ENCODE measurements around the gene OS9.

The OS9 gene

DNA sequence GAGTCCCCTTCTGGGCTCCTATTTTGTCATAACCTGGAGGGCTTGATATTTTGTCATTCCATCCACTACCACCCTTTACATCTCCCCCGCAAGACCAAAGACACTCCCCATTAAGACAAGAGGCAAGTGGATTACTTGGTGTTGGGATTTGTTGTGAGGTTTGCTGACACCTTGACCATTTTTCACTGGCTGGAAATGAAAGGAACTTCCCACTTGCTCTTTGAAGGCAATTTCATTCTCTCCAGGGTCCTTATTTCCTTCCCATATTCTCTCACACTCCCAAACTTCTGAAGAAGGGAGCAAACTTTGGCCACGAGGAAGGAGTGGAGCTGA, 29.7 kb downstream of the OS9 start:
- no peak for DNase-seq (ENCODE audit: low spot score)

- peak; percentile 12 for DNase-seq (ENCODE audit: low spot score)
These were observed 30.3 kb downstream of the OS9 start for GRCh38 chr12:57724003-57724935.

DNA sequence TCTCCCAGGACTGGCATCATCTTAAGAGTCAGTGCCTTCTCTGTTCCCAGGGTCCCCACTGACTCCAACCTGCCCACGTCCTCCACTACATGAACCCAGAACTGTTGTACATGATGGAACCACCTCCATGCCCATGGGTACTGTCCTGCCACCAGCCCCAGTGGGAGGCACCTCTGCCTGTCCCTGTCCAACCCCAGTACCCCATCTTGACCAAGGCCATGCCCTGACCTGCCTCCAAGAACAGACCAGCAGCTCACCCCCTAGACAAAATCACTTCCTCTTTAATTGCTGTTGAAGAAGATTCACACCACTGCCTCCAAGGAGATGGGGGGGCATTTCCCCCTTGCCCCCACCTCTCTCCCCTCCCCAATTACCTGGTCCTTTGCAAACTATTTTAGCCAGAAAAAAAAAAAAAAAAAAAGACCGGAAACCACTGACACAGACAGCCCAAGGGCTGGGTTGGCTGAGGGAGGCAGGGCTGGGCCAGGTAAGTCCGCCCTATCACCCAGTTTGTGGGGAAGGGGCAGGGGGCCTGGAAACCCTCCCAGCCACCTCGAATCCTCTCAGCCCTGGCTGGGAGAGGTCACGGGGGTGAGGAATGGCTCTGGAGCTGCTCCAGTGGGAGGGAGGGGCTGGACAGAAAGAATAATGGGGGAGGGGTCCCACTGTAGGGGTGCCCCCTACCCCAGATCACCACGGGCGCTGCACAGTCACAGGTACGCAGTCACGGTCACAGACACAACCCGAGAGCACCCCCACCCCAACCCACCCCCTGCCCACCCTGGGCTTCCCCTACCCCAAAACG, 31.2 kb downstream of the OS9 start:
- peak; percentile 34 for DNase-seq (ENCODE audit: low spot score)

- DNase-seq (ENCODE audit: low spot score) = no peak
These were observed 31.9 kb downstream of the OS9 start for GRCh38 chr12:57725851-57726150.

GRCh38 chr12:57726151-57726883, 32.4 kb downstream of the OS9 start:
- DNase-seq (ENCODE audit: low spot score) = peak; percentile 95

DNA sequence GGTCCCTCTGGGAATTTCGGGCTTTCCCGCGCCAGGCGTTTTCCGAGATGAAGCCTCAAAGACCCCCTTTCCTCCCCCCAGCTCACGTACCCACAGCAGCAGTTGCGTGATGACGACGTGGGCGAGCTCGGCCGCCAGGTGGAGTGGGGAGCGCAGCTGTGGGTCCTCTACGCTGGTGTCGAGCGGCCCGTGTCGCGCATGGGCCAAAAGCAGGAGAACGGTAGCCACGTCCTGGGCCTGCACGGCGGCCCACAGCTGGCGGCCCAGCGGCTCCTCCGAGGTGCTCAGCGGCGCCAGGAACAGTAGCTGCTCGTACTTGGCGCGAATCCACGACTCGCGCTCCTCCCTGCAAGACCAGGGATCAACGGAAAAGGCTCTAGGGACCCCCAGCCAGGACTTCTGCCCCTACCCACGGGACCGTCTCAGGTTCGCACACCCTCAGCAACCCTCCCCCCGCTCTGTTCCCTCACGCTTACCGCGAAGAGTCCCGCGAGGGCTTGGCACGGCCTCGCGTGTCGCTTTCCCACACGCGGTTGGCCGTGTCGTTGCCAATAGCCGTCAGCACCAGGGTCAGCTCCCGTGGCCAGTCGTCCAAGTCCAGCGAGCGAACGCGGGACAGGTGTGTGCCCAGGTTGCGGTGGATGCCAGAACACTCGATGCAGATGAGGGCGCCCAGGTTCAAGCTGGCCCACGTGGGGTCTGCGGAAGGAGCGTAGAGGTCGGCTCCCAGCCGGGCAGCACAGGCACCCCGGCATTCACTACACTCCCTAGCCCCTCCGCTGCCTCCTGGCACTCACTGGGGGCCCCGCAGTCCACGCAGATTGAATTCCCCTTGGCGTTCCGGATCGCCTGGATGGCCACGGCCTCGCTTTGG, 33.2 kb downstream of the OS9 start:
- DNase-seq (ENCODE audit: low spot score) = no peak

GRCh38 chr12:57727758-57728395, 33.9 kb downstream of the OS9 start:
- DNase-seq (ENCODE audit: low spot score) = peak; percentile 38

DNA sequence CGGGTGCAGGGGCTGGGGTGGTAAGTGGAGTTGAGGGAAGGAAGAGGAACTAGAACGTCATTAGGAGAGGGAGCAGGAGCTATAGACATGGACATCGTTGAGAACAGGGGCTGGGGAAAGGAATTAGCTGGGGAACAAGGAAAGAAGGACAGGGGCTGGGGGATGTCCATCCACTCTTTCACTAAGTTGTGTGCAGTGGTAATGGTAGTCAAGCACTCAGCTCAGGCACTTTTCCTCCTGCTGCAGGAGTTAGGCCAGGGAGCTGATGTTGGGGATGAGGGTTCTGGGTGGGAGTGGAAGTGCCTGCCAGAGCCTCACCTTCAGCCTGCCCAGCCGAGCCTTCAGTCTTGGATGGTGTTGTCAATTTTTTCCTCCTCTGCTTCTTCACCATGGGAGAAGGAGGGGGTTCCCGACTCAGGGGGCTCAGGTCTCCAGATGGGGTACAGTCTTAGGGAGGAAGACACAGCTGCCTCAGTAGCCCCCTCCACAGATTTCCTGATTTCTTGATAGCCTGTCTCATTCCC, 35.5 kb downstream of the OS9 start:
- peak; percentile 9 for DNase-seq (ENCODE audit: low spot score)

- DNase-seq (ENCODE audit: low spot score) = peak; percentile 3
These were observed 36.6 kb downstream of the OS9 start for GRCh38 chr12:57730336-57731067.

- no peak for DNase-seq (ENCODE audit: low spot score)
These were observed 37.6 kb downstream of the OS9 start for GRCh38 chr12:57731411-57732080.

DNA sequence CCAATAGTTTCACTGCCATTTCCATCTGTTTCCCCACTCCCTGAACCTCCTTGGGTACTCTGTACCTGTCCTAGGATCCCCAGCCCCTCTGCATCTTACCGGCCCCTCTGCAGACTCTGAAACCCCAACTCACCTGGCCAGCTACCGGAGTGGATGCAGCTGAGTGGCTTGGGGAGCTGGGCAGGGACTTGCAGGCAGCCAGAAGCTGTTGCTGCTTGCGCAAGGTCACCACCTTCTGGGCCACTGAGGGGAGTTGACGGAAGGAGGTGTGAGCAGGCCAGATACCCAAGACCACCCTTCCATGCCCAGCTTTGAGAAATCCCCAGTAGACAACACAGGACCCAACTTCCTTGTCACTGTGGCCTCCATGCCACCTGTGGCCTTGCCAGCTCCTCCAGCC, 38.3 kb downstream of the OS9 start:
- no peak for DNase-seq (ENCODE audit: low spot score)

- DNase-seq (ENCODE audit: low spot score) = no peak
These were observed 39.0 kb downstream of the OS9 start for GRCh38 chr12:57732726-57733593.

GRCh38 chr12:57733928-57734327, 40.0 kb downstream of the OS9 start:
- no peak for DNase-seq (ENCODE audit: low spot score)

DNA sequence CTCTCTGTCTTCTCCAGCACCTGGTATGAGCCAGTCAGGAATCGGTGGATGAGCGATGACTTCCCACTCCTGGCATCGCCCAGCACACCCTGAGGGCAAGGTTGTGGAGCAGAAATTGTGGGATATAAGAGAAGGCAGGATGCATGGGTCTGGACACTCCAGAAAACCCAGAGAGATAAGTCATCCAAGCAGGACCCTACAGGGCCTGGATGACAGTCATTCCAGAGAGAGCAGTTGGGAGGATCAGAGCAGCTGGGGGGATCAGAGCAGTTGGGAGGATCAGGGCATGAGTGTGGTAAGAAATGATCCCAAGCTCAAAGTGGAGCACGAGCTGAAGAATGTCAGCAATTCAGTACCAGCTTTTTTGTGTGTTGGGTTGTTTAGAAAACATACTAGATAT, 40.7 kb downstream of the OS9 start:
- DNase-seq (ENCODE audit: low spot score) = no peak

- peak; percentile 43 for DNase-seq (ENCODE audit: low spot score)
These were observed 41.4 kb downstream of the OS9 start for GRCh38 chr12:57735198-57735855.

DNA sequence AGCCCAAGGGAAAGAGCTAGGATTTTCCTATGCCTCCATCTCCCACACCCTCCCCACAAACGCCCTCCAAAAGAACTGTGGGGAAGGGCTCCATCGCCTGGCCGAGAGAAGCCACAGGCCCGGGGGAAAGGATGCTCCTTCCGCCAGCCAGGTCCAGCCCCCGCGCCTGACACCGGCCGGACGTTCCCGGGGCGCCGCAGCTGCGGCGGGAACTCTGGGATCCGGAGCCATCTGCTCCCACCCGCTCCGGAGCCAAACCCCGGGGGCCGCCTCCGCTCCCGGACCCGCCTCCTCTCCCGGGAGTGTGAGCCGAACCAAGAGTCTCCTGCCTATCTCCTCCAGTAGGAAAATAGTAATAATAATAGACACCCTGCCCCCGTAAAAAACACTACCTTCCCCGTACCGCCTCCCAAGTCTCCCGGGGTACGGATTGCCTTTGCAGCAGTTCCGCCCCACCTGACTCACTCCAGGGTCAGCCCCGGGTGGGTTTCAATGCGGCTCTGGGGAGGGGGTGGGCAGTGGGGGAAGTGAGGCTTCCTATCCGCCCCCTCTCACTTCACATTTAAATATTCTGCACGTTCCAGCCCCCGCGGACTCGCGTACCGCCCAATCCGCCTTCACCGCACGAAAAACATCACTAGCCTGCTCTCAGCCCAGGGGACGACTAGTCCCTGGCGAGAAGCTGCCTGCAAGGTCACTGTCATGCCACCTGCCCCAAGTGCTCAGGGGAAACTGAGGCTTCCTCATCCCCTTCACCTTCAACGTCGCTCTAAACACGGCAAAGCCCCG, 42.2 kb downstream of the OS9 start:
- peak; percentile 76 for DNase-seq (ENCODE audit: low spot score)

GRCh38 chr12:57736741-57737466, 43.0 kb downstream of the OS9 start:
- no peak for DNase-seq (ENCODE audit: low spot score)
